Lung (tissue), 12 donors: ENCODE data around the gene CTRB1. TPM values are rescaled to one million over a fixed set of nuclear protein-coding genes. Genes with fewer than 3 reads are reported as not detected.

Experiments used
- ATAC-seq: fragments of 200-7000 bp; cut with Tn5 transposase; one replicate; pipeline ENCODE4 v1.9.1; 2020; ENCODE audit warnings: moderate number of reproducible peaks; ENCODE audit not compliant: insufficient read depth, low FRiP score
- DNase-seq, 3 donors: peaks; one replicate each; pipeline ENCODE4 v3.0.0-alpha.2; 2013 to 2017
- H3K27ac ChIP-seq, 2 donors: one replicate each; pipeline ENCODE4 v1.5.1; 2013; ENCODE audit warnings: mild to moderate bottlenecking in 2 of 2, moderate library complexity in 2 of 2, control low read depth in 1 of 2, inconsistent platforms in 1 of 2, low read depth in 1 of 2, low read length in 1 of 2
- H3K27me3 ChIP-seq, 3 donors: one replicate each; pipeline ENCODE4 v1.5.1; 2013; ENCODE audit warnings: low read length in 2 of 3; ENCODE audit not compliant: control insufficient read depth in 3 of 3, insufficient read depth in 3 of 3
- H3K36me3 ChIP-seq, 4 donors: one replicate each; pipeline ENCODE4 v1.5.1; 2013; ENCODE audit warnings: low read length in 4 of 4, mild to moderate bottlenecking in 1 of 4, moderate library complexity in 1 of 4; ENCODE audit not compliant: control insufficient read depth in 4 of 4, insufficient read depth in 4 of 4
- H3K4me1 ChIP-seq, 5 donors: one replicate each; pipeline ENCODE4 v1.5.1; 2013; ENCODE audit warnings: low read length in 5 of 5, mild to moderate bottlenecking in 2 of 5, moderate library complexity in 1 of 5; ENCODE audit not compliant: control insufficient read depth in 5 of 5, insufficient read depth in 5 of 5
- H3K4me3 ChIP-seq: one replicate; pipeline ENCODE4 v1.5.1; 2013; ENCODE audit warnings: mild to moderate bottlenecking, control low read depth, moderate library complexity
- H3K9ac ChIP-seq, 2 donors: one replicate each; pipeline ENCODE4 v1.5.1; 2013; ENCODE audit warnings: low read length in 2 of 2, control low read depth in 1 of 2; ENCODE audit not compliant: insufficient read depth in 1 of 2
- H3K9me3 ChIP-seq, 4 donors: one replicate each; pipeline ENCODE4 v1.5.1; 2013; ENCODE audit warnings: low read length in 3 of 4, mild to moderate bottlenecking in 1 of 4, moderate library complexity in 1 of 4; ENCODE audit not compliant: control insufficient read depth in 4 of 4, insufficient read depth in 3 of 4
- CTCF ChIP-seq: IDR thresholded peaks from 2 replicates; pipeline ENCODE4 v1.5.1; 2012; ENCODE audit warnings: mild to moderate bottlenecking; ENCODE audit errors: control extremely low read depth, extremely low read depth
- WGBS, 2 donors: extraction: QIAGEN DNeasy Blood & Tissue Kit; methylation state at CpG; one replicate each; pipeline ENCODE4 v1.1.7; 2013; 5-methylcytosine and 5-hydroxymethylcytosine counted together
- polyA plus RNA-seq, 2 donors: library from polyadenylated mRNA; stranded (reverse); fragments of 200-250 nt; gene quantifications; one replicate each; pipeline ENCODE4 v1.2.1, GENCODE V29; 2013
- total RNA-seq, 2 donors: library from RNA; depleted of rRNA in 1 of 2; stranded (reverse); fragments of >200 nt in 1 of 2; gene quantifications; one replicate each; pipeline ENCODE4 v1.2.1, GENCODE V29; 2014 to 2021
- donor health status: control.
- donor health status: control.
- donor health status: Bipolar disorder and iron deficiency.
- donor health status: healthy.
- donor health status: DM: yes; HTN: yes; CAD: no.

The CTRB1 gene
- total and polyA plus RNA-seq, 4 donors, result 0.33 to 6.5 (median 0.97) TPM; not detected in 1

- no peaks in the 10 kb centered on the region for H3K27me3 ChIP-seq
- TF ChIP-seq CTCF, result no peak
- DNase-seq (no peak), ATAC-seq (no peak)
- H3K4me1 ChIP-seq, result peaks cover 24 to 75% (median 68%) of the 10 kb centered on the region in 5 donors
- 3 to 5% methylated on average over 29 of the region's 29 CpGs for WGBS, 2 donors
- peaks cover 0 to 1% (median 0%) of the 10 kb centered on the region in 4 donors for H3K9me3 ChIP-seq
- H3K36me3 ChIP-seq, result no peaks in the 10 kb centered on the region
- H3K4me3 ChIP-seq, result peak overlapping the region; percentile 72
- peak overlapping the region in 1 of 2 donors; percentile 55 for H3K9ac ChIP-seq
- peak overlapping the region; percentile 82 to 97 for H3K27ac ChIP-seq
Measured at GRCh38 chr16:75250089-75250808, 31.5 kb downstream of the CTRB1 start.

- WGBS, 2 donors, result 1% methylated on average over 45 to 59 of the region's 59 CpGs
- Histone ChIP-seq H3K9me3 (peaks cover 0 to 1% (median 0%) of the 10 kb centered on the region in 4 donors), H3K36me3 (no peaks in the 10 kb centered on the region), H3K4me3 (peak overlapping the region; percentile 72), H3K27me3 (no peaks in the 10 kb centered on the region), H3K9ac (no peak overlapping the region), H3K4me1 (peaks cover 24 to 72% (median 63%) of the 10 kb centered on the region in 5 donors), H3K27ac (peak overlapping the region; percentile 82 to 97)
- peak; percentile 20 for ATAC-seq
- no peak for TF ChIP-seq CTCF
- DNase-seq, result peak; percentile 44 to 57 (median 55)
Measured at GRCh38 chr16:75250809-75251279, 32.1 kb downstream of the CTRB1 start.

GRCh38 chr16:75251280-75252048 lies 32.7 kb downstream of the CTRB1 start, which contains the start of gene BCAR1:
Gene BCAR1, minus strand, starts transcription at chr16:75251624. Its CDS starts 142 bp downstream, at chr16:75251482.
- no peak for TF ChIP-seq CTCF
- Histone ChIP-seq H3K9me3 (peaks cover 0 to under 1% (median 0%) of the 10 kb centered on the region in 4 donors), H3K27me3 (no peaks in the 10 kb centered on the region), H3K4me3 (peak within 1 kb of the TSS; percentile 72), H3K9ac (peak within 1 kb of the TSS in 1 of 2 donors; percentile 55), H3K4me1 (peaks cover 24 to 72% (median 65%) of the 10 kb centered on the region in 5 donors), H3K27ac (peak within 1 kb of the TSS; percentile 82 to 97), H3K36me3 (no peaks in the 10 kb centered on the region)
- DNase-seq (peak; percentile 91 to 94 (median 93)), ATAC-seq (peak; percentile 79)
- WGBS, 2 donors, result 2% methylated on average over 60 to 84 of the region's 84 CpGs
